HepG2 (cell line): ENCODE data around the gene PRKAR1B. TPM values are rescaled to one million over a fixed set of nuclear protein-coding genes. Genes with fewer than 3 reads are reported as not detected.

Experiments
- ATAC-seq: fragments of 200-7000 bp; cut with Tn5 transposase; 3 replicates; pipeline ENCODE4 v1.9.1; 2020; ENCODE audit warnings: mild to moderate bottlenecking, moderate library complexity
- BruUV-seq: library from RNA; stranded (reverse); fragments of 400-500 nt; replicated peaks from 2 replicates; lab custom pipeline; 2021; lab: Mats Ljungman, UMichigan
- CTCF ChIA-PET: fragments of 300-600 bp; formaldehyde crosslinking; extraction: SDS; loops from one replicate; lab custom pipeline; 2021; ENCODE audit warnings: low total read pairs, inconsistent platforms, low intra/inter-chr PET ratio; lab: Yijun Ruan, JAX
- POLR2A ChIA-PET: fragments of 350-600 bp; sonication (Branson Sonifier 250); formaldehyde crosslinking; loops from one replicate; lab custom pipeline; 2020; ENCODE audit warnings: antibody characterized with exemption, inconsistent platforms; lab: Yijun Ruan, JAX
- DNase-seq: peaks from one replicate; pipeline ENCODE4 v3.0.0-alpha.2; 2015; ENCODE audit warnings: low spot score
- FAIRE-seq: peaks from 3 replicates; lab custom pipeline; 2011; peaks lifted over from hg19 to GRCh38; lab: Jason Lieb, UNC
- H2AFZ ChIP-seq: one replicate; pipeline ENCODE4 v1.6.1; 2011; ENCODE audit warnings: low read length, inconsistent platforms
- H3K27ac ChIP-seq: fragments of 300-600 bp; 3 replicates; pipeline ENCODE4 v1.8.0; 2011; ENCODE audit warnings: mixed run types, mild to moderate bottlenecking, mixed read lengths, low read length, inconsistent platforms; ENCODE audit not compliant: insufficient read depth; ENCODE audit errors: extremely low read length
- H3K27me3 ChIP-seq, 2 experiments: fragments of 200-600 bp in 1 of 2; 2 replicates in 1 of 2; 3 replicates in 1 of 2; pipeline versions ENCODE4 v1.6.0 to v1.8.0; 2011; ENCODE audit warnings: low read length in 2 of 2, mild to moderate bottlenecking in 2 of 2, moderate library complexity in 2 of 2, inconsistent platforms in 1 of 2; ENCODE audit not compliant: insufficient read depth in 2 of 2, control insufficient read depth in 1 of 2
- H3K36me3 ChIP-seq, 2 experiments: fragments of 200-600 bp in 1 of 2; replicated peaks in 1 of 2; 2 replicates in 1 of 2; 3 replicates in 1 of 2; pipeline versions ENCODE4 v1.5.1 to v1.8.0; 2011; ENCODE audit warnings: low read length in 2 of 2, inconsistent platforms in 1 of 2; ENCODE audit not compliant: insufficient read depth in 2 of 2, control insufficient read depth in 1 of 2
- H3K4me1 ChIP-seq: 2 replicates; pipeline ENCODE4 v1.5.1; 2012; ENCODE audit warnings: low read length, inconsistent platforms; ENCODE audit not compliant: insufficient read depth
- H3K4me2 ChIP-seq: 2 replicates; pipeline ENCODE4 v1.6.0; 2011; ENCODE audit warnings: low read depth, low read length, inconsistent platforms
- H3K4me3 ChIP-seq, 3 experiments: fragments of 200-600 bp in 1 of 3; sonication (generic), shearing (Covaris generic) in 1 of 3; replicated peaks in 1 of 3; 2 replicates each; pipeline ENCODE4 v1.5.1; 2011 to 2016; ENCODE audit warnings: low read length in 3 of 3, inconsistent platforms in 2 of 3, low read depth in 2 of 3, mild to moderate bottlenecking in 2 of 3, control low read depth in 1 of 3, mixed read lengths in 1 of 3; ENCODE audit not compliant: insufficient read depth in 1 of 3
- H3K79me2 ChIP-seq: one replicate; pipeline ENCODE4 v1.6.1; 2011; ENCODE audit warnings: low read length, inconsistent platforms; ENCODE audit not compliant: insufficient read depth
- H3K9ac ChIP-seq: 2 replicates; pipeline ENCODE4 v1.6.0; 2011; ENCODE audit warnings: mild to moderate bottlenecking, low read depth, low read length, inconsistent platforms; ENCODE audit not compliant: insufficient read depth
- H3K9me3 ChIP-seq: 2 replicates; pipeline ENCODE4 v1.5.1; 2012; ENCODE audit warnings: mild to moderate bottlenecking, low read length
- H4K20me1 ChIP-seq: 2 replicates; pipeline ENCODE4 v1.6.0; 2011; ENCODE audit warnings: inconsistent platforms, mild to moderate bottlenecking, low read length, moderate library complexity; ENCODE audit not compliant: insufficient read depth
- ZSCAN30 ChIP-seq: sonication (generic); formaldehyde crosslinking; IDR thresholded peaks from 2 replicates; pipeline ENCODE4 v1.5.0; 2020; ENCODE audit warnings: mild to moderate bottlenecking, missing genetic modification reagents
- WGBS: methylation state at CpG from one replicate; pipeline ENCODE4 v1.1.6; 2017; ENCODE audit warnings: low lambda C conversion rate; 5-methylcytosine and 5-hydroxymethylcytosine counted together
- in situ Hi-C: cut with HindIII; loops from 2 replicates; pipeline ENCODE4 v1.10.0; 2017; ENCODE audit warnings: low pct_unique_long_range_greater_than_20kb; ENCODE audit not compliant: extremely low pct_ligation_motif_present
- intact Hi-C: fragments of 100-400 bp; cut with micrococcal nuclease; formaldehyde crosslinking; loops from one replicate; pipeline ENCODE4 v1.10.0; 2022; ENCODE audit not compliant: unreplicated experiment
- polyA plus RNA-seq, 8 experiments: library from polyadenylated mRNA; depleted of rRNA in 3 of 8; stranded (reverse) in 7 of 8; unstranded in 1 of 8; fragments of >200 nt; fragmentation: Illumina TruSeq in 4 of 8; extraction: Trizol in 4 of 8; gene quantifications; 2 replicates each; pipeline versions ENCODE4 v1.2.1 to v1.2.3, GENCODE V29; 2011 to 2016; ENCODE audit warnings: low read depth in 4 of 8, missing spikeins in 1 of 8, mixed read lengths in 1 of 8; ENCODE audit not compliant: insufficient read depth in 1 of 8
- total RNA-seq, 5 experiments: library from RNA; depleted of rRNA; stranded (reverse); fragments of >200 nt; fragmentation: Illumina TruSeq; extraction: Trizol; gene quantifications; 2 replicates each; pipeline ENCODE4 v1.2.3, GENCODE V29; 2016; ENCODE audit warnings: low read depth in 1 of 5
- TF ChIP-seq, protein P1 (sequence below): sonication (generic); formaldehyde crosslinking; IDR thresholded peaks from 2 replicates; pipeline ENCODE4 v1.5.1; 2020; ENCODE audit warnings: missing genetic modification reagents, mild to moderate bottlenecking, borderline replicate concordance

The PRKAR1B gene
- total and polyA plus RNA-seq, 2 of the 13 experiments (the other 11 are each of a cell fraction or from before 2014, with no cell fraction given) = 7.9 to 28.2 TPM

DNA sequence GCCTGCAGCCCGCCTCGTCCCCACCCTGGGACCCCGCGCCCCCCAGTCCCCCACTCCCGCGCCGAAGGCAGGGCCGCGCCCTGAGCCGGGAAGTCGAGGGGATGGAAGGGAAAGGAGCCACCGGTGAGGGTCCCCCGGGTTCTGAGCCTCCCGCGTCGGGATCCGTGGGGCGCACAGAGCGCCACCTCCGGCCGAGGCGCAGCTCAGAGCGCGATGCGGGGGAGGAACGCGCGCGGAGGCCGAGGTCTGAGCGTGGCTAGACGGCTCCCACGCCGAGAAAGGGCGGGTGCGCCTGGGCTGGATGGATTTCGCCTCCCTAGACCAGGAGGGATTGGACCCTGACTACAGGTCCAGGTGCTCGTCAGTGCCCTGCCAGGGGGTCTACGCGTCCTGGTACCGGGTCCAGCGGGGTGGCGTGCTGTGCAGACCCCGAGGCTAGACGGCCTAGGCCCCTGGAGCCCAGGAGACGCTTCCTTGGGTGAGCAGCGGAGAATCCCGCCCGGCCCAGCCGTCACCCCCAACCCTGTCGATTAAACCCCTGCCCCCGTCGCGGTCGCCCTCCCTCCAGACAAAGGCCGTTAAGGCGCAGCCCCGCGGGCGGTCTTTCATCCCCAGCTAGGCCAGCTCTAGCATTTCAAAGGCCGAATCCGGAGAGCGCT is 206.4 kb downstream of the PRKAR1B start:
- CTCF ChIA-PET = no interaction called here
- FAIRE-seq (no peak), ATAC-seq (no peak)
- POLR2A ChIA-PET = interaction anchor here (2.1 kb wide), 1 partner anchor 17 kb away, joined by 7 read pairs; no protein-coding TSS in a partner anchor
- in situ Hi-C loops (no loop called here), intact Hi-C loops (no loop called here)
- Histone ChIP-seq H4K20me1 (no peaks in the 10 kb centered on the region), H3K36me3 (no peaks in the 10 kb centered on the region), H3K4me1 (peaks cover 9% of the 10 kb centered on the region; the same call in 1 of the 2 replicates), H3K27me3 (peaks cover 22 to 72% of the 10 kb centered on the region in 2 experiments; a peak in 4 of 5 replicates), H3K4me3 (peak overlapping the region in 1 of 3 experiments; percentile 54; a peak in 2 of 6 replicates), H3K27ac (no peak overlapping the region), H3K9me3 (no peaks in the 10 kb centered on the region), H2AFZ (no peak overlapping the region)
- no TSS peak for BruUV-seq
- TF ChIP-seq, protein P1, sequence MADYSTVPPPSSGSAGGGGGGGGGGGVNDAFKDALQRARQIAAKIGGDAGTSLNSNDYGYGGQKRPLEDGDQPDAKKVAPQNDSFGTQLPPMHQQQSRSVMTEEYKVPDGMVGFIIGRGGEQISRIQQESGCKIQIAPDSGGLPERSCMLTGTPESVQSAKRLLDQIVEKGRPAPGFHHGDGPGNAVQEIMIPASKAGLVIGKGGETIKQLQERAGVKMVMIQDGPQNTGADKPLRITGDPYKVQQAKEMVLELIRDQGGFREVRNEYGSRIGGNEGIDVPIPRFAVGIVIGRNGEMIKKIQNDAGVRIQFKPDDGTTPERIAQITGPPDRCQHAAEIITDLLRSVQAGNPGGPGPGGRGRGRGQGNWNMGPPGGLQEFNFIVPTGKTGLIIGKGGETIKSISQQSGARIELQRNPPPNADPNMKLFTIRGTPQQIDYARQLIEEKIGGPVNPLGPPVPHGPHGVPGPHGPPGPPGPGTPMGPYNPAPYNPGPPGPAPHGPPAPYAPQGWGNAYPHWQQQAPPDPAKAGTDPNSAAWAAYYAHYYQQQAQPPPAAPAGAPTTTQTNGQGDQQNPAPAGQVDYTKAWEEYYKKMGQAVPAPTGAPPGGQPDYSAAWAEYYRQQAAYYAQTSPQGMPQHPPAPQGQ = no peak
- no peak for TF ChIP-seq ZSCAN30
- TF ChIP-seq, all 625 proteins: peak for 0
- 12% methylated on average over 19 of the region's 63 CpGs for WGBS
- DNase-seq = no peak
- H3K4me2 ChIP-seq = no peak overlapping the region; the same call in 1 of the 2 replicates
- no peaks in the 10 kb centered on the region for H3K79me2 ChIP-seq
- H3K9ac ChIP-seq = no peak overlapping the region
